ENCODE data around the gene SH3PXD2B.

DNA sequence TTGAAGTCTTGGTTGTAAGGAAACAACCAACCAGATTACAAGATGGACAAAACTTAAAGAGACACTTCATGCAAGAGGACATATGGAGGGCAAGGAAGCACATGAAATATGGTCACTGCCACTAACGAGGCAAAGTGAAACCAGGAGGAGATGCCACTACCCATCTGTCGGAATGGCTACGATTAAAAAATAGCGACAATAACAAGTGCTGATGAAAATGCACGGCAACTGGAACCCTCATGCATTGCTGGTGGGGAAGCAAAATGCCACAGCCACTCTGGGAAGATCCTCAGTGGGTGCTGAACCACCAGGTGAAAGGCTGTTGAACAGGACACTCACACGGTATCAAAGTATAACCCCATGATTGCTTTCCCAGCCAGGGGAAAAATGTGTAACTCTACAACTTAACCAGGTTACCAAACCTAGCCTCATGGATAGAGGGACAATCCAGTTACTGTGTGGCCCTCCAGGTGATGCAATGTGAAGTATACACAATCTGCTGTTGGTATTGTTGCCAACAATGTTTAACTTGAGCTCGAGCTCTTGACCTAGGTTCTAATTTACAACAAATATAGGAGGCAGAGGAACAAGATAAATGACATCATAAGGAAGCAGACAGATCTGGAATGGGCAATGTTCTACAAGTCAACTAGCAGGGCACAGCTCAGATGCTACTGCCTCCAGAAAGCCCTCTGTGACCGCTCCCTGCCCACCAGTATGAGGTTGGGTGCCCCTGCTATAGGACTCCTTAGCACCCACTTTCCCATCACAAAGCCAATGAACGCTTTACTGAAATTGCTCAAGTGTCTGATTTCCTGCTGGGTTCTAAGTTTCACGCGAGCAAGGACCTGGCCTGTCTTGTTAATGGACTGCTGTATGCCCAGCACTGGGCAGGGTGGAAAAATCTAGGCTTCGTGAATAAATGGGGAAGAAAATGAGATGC is 25.8 kb downstream of the SH3PXD2B start:
- TF ChIP-seq, protein P1, sequence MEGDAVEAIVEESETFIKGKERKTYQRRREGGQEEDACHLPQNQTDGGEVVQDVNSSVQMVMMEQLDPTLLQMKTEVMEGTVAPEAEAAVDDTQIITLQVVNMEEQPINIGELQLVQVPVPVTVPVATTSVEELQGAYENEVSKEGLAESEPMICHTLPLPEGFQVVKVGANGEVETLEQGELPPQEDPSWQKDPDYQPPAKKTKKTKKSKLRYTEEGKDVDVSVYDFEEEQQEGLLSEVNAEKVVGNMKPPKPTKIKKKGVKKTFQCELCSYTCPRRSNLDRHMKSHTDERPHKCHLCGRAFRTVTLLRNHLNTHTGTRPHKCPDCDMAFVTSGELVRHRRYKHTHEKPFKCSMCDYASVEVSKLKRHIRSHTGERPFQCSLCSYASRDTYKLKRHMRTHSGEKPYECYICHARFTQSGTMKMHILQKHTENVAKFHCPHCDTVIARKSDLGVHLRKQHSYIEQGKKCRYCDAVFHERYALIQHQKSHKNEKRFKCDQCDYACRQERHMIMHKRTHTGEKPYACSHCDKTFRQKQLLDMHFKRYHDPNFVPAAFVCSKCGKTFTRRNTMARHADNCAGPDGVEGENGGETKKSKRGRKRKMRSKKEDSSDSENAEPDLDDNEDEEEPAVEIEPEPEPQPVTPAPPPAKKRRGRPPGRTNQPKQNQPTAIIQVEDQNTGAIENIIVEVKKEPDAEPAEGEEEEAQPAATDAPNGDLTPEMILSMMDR (IDR thresholded peaks at IDR 0.05; ENCODE audit: borderline replicate concordance, extremely low read depth, low read length, poor library complexity, severe bottlenecking), result no peak
- TF ChIP-seq EZH2 (IDR thresholded peaks at IDR 0.05; ENCODE audit: borderline replicate concordance, low read depth, low read length, severe bottlenecking), result no peak

All from DND-41 (cell line).